Activated CD4-positive, alpha-beta T cell treated with anti-CD3 and anti-CD28 coated beads, Interleukin-2, amount 50 U/mL, for 1 hour (primary cell): ENCODE measurements around the gene DPP6.

Experiments used
- DNase-seq: peaks from one replicate; pipeline ENCODE4 v3.0.0-alpha.2; 2020

DPP6 gene

GRCh38 chr7:154253810-154254209 lies 201.6 kb downstream of the DPP6 start:
- DNase-seq, result no peak

- DNase-seq, result no peak
Measured at GRCh38 chr7:154255324-154255723, 203.1 kb downstream of the DPP6 start.

GRCh38 chr7:154256150-154256549 lies 204.0 kb downstream of the DPP6 start:
- no peak for DNase-seq

- no peak for DNase-seq
Measured at GRCh38 chr7:154259396-154259795, 207.2 kb downstream of the DPP6 start.

- DNase-seq, result no peak
Measured at GRCh38 chr7:154287356-154287755, 235.2 kb downstream of the DPP6 start.

GRCh38 chr7:154289119-154289518 lies 236.9 kb downstream of the DPP6 start:
- DNase-seq, result no peak

- DNase-seq, result no peak
Measured at GRCh38 chr7:154296443-154296842, 244.2 kb downstream of the DPP6 start.

- no peak for DNase-seq
Measured at GRCh38 chr7:154299736-154300135, 247.5 kb downstream of the DPP6 start.

- DNase-seq, result no peak
Measured at GRCh38 chr7:154302380-154302779, 250.2 kb downstream of the DPP6 start.

- no peak for DNase-seq
Measured at GRCh38 chr7:154304231-154304630, 252.0 kb downstream of the DPP6 start.

- DNase-seq, result no peak
Measured at GRCh38 chr7:154304740-154305700, 252.8 kb downstream of the DPP6 start.

- DNase-seq, result no peak
Measured at GRCh38 chr7:154306036-154306435, 253.8 kb downstream of the DPP6 start.

- DNase-seq, result no peak
Measured at GRCh38 chr7:154308928-154309327, 256.7 kb downstream of the DPP6 start.

- DNase-seq, result no peak
Measured at GRCh38 chr7:154310114-154310513, 257.9 kb downstream of the DPP6 start.

- no peak for DNase-seq
Measured at GRCh38 chr7:154324196-154324595, 272.0 kb downstream of the DPP6 start.

- no peak for DNase-seq
Measured at GRCh38 chr7:154326421-154326820, 274.2 kb downstream of the DPP6 start.

- DNase-seq, result no peak
Measured at GRCh38 chr7:154330318-154330717, 278.1 kb downstream of the DPP6 start.

GRCh38 chr7:154332811-154333580 lies 280.8 kb downstream of the DPP6 start:
- no peak for DNase-seq

- no peak for DNase-seq
Measured at GRCh38 chr7:154336295-154336694, 284.1 kb downstream of the DPP6 start.

GRCh38 chr7:154338701-154339506 lies 286.7 kb downstream of the DPP6 start:
- DNase-seq, result no peak

GRCh38 chr7:154342971-154343633 lies 290.9 kb downstream of the DPP6 start:
- DNase-seq, result no peak

- no peak for DNase-seq
Measured at GRCh38 chr7:154343778-154344412, 291.7 kb downstream of the DPP6 start.
